GM23338 (cell line): Measurements from ENCODE around the gene PTPN13. TPM values are rescaled to one million over a fixed set of nuclear protein-coding genes. Genes with fewer than 3 reads are reported as not detected.
A peak's percentile ranks its signal among the peaks of the same experiment; 100 is the strongest.

Source experiments
- ATAC-seq: fragments of 200-7000 bp; cut with Tn5 transposase; 3 replicates; pipeline ENCODE4 v1.9.1; 2020
- DNase-seq: peaks from one replicate; pipeline ENCODE4 v3.0.0-alpha.2; 2015; ENCODE audit warnings: low spot score
- H2AFZ ChIP-seq: fragments of 200-600 bp; sonication (generic); 2 replicates; pipeline ENCODE4 v1.8.0; 2016; ENCODE audit warnings: antibody characterized with exemption, mild to moderate bottlenecking, moderate library complexity
- H3F3A ChIP-seq: fragments of 200-600 bp; sonication (generic); replicated peaks from 2 replicates; pipeline ENCODE4 v1.8.0; 2017; ENCODE audit warnings: antibody characterized with exemption, mixed run types, low read depth
- H3K27ac ChIP-seq: fragments of 200-600 bp; sonication (generic); 2 replicates; pipeline ENCODE4 v1.6.1; 2016; ENCODE audit warnings: low read depth
- H3K27me3 ChIP-seq: fragments of 200-600 bp; sonication (generic); 2 replicates; pipeline ENCODE4 v1.8.0; 2016; ENCODE audit warnings: mild to moderate bottlenecking, mixed run types, moderate library complexity; ENCODE audit not compliant: insufficient read depth
- H3K36me3 ChIP-seq: fragments of 200-600 bp; sonication (generic); 2 replicates; pipeline ENCODE4 v1.8.0; 2016; ENCODE audit warnings: mild to moderate bottlenecking; ENCODE audit not compliant: insufficient read depth
- H3K4me1 ChIP-seq: fragments of 200-600 bp; sonication (generic); 2 replicates; pipeline ENCODE4 v1.8.0; 2016; ENCODE audit warnings: mild to moderate bottlenecking, moderate library complexity; ENCODE audit not compliant: insufficient read depth
- H3K4me2 ChIP-seq: fragments of 200-600 bp; sonication (generic); 2 replicates; pipeline ENCODE4 v1.7.1; 2017; ENCODE audit warnings: mixed run types
- H3K4me3 ChIP-seq: fragments of 200-600 bp; sonication (generic); 2 replicates; pipeline ENCODE4 v1.6.1; 2016; ENCODE audit warnings: mixed run types
- H3K79me2 ChIP-seq: fragments of 200-600 bp; sonication (generic); replicated peaks from 2 replicates; pipeline ENCODE4 v1.8.0; 2017; ENCODE audit warnings: mild to moderate bottlenecking; ENCODE audit not compliant: insufficient read depth
- H3K9me2 ChIP-seq: fragments of 200-600 bp; sonication (generic); 2 replicates; pipeline ENCODE4 v1.8.0; 2017; ENCODE audit not compliant: insufficient read depth
- H4K20me1 ChIP-seq: fragments of 200-600 bp; sonication (generic); replicated peaks from 2 replicates; pipeline ENCODE4 v1.8.0; 2017; ENCODE audit warnings: mild to moderate bottlenecking; ENCODE audit not compliant: insufficient read depth
- H3K27ac Mint-ChIP-seq: 2 replicates; pipeline ENCODE4 v1.8.0; 2020; ENCODE audit warnings: inconsistent platforms, mild to moderate bottlenecking, moderate library complexity, mixed read lengths
- H3K27me3 Mint-ChIP-seq: 3 replicates; pipeline ENCODE4 v1.8.0; 2022; ENCODE audit warnings: low read depth, mild to moderate bottlenecking, moderate library complexity, mixed read lengths, inconsistent platforms; ENCODE audit not compliant: insufficient read depth, poor library complexity
- H3K36me3 Mint-ChIP-seq: 3 replicates; pipeline ENCODE4 v1.8.0; 2021; ENCODE audit warnings: low read depth, mild to moderate bottlenecking, inconsistent platforms, moderate library complexity, mixed read lengths
- H3K4me1 Mint-ChIP-seq: 3 replicates; pipeline ENCODE4 v1.8.0; 2020; ENCODE audit warnings: mild to moderate bottlenecking, inconsistent platforms, mixed read lengths
- H3K4me3 Mint-ChIP-seq: 3 replicates; pipeline ENCODE4 v1.8.0; 2021; ENCODE audit warnings: moderate library complexity, mild to moderate bottlenecking, inconsistent platforms, mixed read lengths
- H3K9me3 Mint-ChIP-seq: 3 replicates; pipeline ENCODE4 v1.8.0; 2020; ENCODE audit warnings: moderate library complexity, mild to moderate bottlenecking, inconsistent platforms, mixed read lengths
- EZH2 ChIP-seq: fragments of 200-600 bp; sonication (generic); IDR thresholded peaks from one replicate; pipeline ENCODE4 v1.8.0; 2017; ENCODE audit warnings: antibody characterized with exemption, mild to moderate bottlenecking, low read depth; ENCODE audit not compliant: unreplicated experiment
- EZH2phosphoT487 ChIP-seq: fragments of 200-600 bp; sonication (generic); IDR thresholded peaks from one replicate; pipeline ENCODE4 v1.8.1; 2018; ENCODE audit warnings: antibody characterized with exemption; ENCODE audit not compliant: unreplicated experiment
- JUNB ChIP-seq: IDR thresholded peaks from one replicate; pipeline ENCODE4 v1.6.1; 2016; ENCODE audit warnings: antibody characterized with exemption; ENCODE audit not compliant: unreplicated experiment
- STAT1 ChIP-seq: IDR thresholded peaks from one replicate; pipeline ENCODE4 v1.6.1; 2016; ENCODE audit warnings: antibody characterized with exemption; ENCODE audit not compliant: unreplicated experiment
- ZNF114 ChIP-seq: fragments of 250-450 bp; sonication (Bioruptor Pico); IDR thresholded peaks from 2 replicates; pipeline ENCODE4 v1.5.0; 2020; ENCODE audit warnings: mild to moderate bottlenecking, moderate library complexity
- ZNF331 ChIP-seq: fragments of 250-450 bp; sonication (Bioruptor Pico); IDR thresholded peaks from 2 replicates; pipeline ENCODE4 v1.5.0; 2020; ENCODE audit warnings: low read depth, mild to moderate bottlenecking, moderate library complexity
- polyA plus RNA-seq: library from polyadenylated mRNA; unstranded; fragments of >200 nt; fragmentation: Nextera tagmentation; extraction: Ambion mirVana; gene quantifications from 2 replicates; pipeline ENCODE4 v1.2.1, GENCODE V29; 2016
- total RNA-seq: library from RNA; depleted of rRNA; stranded (reverse); fragments of >200 nt; shearing (Covaris generic); gene quantifications from 2 replicates; pipeline ENCODE4 v1.2.3, GENCODE V29; 2014
- TF ChIP-seq, protein P1 (sequence below): IDR thresholded peaks from one replicate; pipeline ENCODE4 v1.6.1; 2018; ENCODE audit warnings: antibody characterized with exemption; ENCODE audit not compliant: unreplicated experiment
- TF ChIP-seq, protein P2 (sequence below), 2 experiments: fragments of 200-600 bp in 1 of 2; sonication (generic) in 1 of 2; conservative IDR thresholded peaks; 2 replicates each; pipeline versions ENCODE4 v1.5.1 to v1.6.1; 2016 to 2017; ENCODE audit warnings: antibody characterized with exemption in 2 of 2, low read depth in 2 of 2, mild to moderate bottlenecking in 2 of 2, moderate library complexity in 1 of 2
- TF ChIP-seq, protein P3 (sequence below): IDR thresholded peaks from 2 replicates; pipeline ENCODE4 v1.6.1; 2016; ENCODE audit warnings: antibody characterized with exemption

PTPN13 gene
- total and polyA plus RNA-seq, 2 experiments from 2014 or later = 12.6 to 49.9 TPM

DNA sequence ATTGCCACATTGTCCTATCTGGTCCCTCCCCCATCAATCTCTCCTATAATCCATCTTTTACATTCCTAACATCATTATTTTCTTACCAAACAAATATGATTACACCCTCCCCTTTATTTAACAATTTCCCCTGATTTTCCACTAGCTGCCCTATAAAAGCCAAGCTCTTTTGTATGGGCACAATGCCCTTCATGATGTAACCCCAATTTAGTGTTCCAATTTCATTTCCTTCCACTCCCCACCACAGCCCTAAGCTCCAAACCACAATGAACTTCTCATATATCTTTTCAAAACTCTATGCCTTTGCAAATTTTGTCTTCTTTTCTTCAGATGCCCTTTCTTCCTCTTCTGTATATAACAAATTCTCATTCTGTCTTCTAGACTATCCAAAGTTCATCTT lies 39.5 kb upstream of the PTPN13 start (continued):
- TF ChIP-seq, protein P1, sequence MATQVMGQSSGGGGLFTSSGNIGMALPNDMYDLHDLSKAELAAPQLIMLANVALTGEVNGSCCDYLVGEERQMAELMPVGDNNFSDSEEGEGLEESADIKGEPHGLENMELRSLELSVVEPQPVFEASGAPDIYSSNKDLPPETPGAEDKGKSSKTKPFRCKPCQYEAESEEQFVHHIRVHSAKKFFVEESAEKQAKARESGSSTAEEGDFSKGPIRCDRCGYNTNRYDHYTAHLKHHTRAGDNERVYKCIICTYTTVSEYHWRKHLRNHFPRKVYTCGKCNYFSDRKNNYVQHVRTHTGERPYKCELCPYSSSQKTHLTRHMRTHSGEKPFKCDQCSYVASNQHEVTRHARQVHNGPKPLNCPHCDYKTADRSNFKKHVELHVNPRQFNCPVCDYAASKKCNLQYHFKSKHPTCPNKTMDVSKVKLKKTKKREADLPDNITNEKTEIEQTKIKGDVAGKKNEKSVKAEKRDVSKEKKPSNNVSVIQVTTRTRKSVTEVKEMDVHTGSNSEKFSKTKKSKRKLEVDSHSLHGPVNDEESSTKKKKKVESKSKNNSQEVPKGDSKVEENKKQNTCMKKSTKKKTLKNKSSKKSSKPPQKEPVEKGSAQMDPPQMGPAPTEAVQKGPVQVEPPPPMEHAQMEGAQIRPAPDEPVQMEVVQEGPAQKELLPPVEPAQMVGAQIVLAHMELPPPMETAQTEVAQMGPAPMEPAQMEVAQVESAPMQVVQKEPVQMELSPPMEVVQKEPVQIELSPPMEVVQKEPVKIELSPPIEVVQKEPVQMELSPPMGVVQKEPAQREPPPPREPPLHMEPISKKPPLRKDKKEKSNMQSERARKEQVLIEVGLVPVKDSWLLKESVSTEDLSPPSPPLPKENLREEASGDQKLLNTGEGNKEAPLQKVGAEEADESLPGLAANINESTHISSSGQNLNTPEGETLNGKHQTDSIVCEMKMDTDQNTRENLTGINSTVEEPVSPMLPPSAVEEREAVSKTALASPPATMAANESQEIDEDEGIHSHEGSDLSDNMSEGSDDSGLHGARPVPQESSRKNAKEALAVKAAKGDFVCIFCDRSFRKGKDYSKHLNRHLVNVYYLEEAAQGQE = no peak
- TF ChIP-seq ZNF114 (CRISPR knock-in tag) = no peak
- no peak for TF ChIP-seq EZH2
- TF ChIP-seq ZNF331 (CRISPR knock-in tag) = no peak
- TF ChIP-seq STAT1 = no peak
- TF ChIP-seq, protein P2, sequence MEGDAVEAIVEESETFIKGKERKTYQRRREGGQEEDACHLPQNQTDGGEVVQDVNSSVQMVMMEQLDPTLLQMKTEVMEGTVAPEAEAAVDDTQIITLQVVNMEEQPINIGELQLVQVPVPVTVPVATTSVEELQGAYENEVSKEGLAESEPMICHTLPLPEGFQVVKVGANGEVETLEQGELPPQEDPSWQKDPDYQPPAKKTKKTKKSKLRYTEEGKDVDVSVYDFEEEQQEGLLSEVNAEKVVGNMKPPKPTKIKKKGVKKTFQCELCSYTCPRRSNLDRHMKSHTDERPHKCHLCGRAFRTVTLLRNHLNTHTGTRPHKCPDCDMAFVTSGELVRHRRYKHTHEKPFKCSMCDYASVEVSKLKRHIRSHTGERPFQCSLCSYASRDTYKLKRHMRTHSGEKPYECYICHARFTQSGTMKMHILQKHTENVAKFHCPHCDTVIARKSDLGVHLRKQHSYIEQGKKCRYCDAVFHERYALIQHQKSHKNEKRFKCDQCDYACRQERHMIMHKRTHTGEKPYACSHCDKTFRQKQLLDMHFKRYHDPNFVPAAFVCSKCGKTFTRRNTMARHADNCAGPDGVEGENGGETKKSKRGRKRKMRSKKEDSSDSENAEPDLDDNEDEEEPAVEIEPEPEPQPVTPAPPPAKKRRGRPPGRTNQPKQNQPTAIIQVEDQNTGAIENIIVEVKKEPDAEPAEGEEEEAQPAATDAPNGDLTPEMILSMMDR (conservative IDR thresholded peaks at IDR 0.05; ENCODE audit: low read depth in 2 of 2) = no peak
- TF ChIP-seq EZH2phosphoT487 = no peak

DNA sequence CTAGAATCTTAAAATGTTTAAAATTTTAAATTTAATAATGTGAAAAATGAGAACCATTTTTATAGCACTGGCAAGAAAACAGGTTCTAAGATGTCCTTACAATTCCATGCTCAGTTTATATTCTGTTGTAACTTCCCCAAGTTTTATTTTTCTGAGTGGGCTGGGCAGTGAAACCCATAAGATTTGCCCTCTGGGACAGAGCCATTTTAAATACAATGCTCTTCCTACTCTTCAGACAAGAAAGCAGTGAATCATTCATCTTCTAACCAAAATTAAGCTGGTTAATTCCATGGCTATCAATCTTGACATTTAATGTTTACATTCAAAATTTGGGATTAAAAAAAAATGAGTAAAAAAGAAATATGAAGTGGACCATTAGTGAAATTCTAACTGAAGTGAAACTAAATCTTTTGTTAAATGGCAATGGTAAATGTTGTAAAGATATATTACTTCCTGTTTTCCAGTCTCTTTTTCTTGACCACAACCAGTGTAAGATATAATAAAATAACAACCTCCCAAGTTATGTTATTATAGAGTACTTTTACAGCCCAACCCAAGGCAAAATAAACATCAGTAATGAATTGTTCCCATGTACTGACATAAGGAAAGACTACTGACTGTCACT lies 37.2 kb upstream of the PTPN13 start:
- Histone ChIP-seq H4K20me1 (no peaks in the 10 kb centered on the region), H3K27ac (no peak overlapping the region), H3K79me2 (no peaks in the 10 kb centered on the region), H3K4me1 (no peaks in the 10 kb centered on the region), H3K4me2 (no peak overlapping the region), H3K9me2 (no peaks in the 10 kb centered on the region), H2AFZ (no peak overlapping the region), H3K27me3 (no peaks in the 10 kb centered on the region), H3K36me3 (no peaks in the 10 kb centered on the region), H3F3A (no peaks in the 10 kb centered on the region), H3K4me3 (no peak overlapping the region)
- Mint-ChIP-seq H3K27ac (0 out of 2 replicates have a peak overlapping the region, but pooled peaks have one; percentile 7), H3K36me3 (no peaks in the 10 kb centered on the region), H3K27me3 (no peaks in the 10 kb centered on the region), H3K9me3 (no peaks in the 10 kb centered on the region), H3K4me1 (no peaks in the 10 kb centered on the region), H3K4me3 (no peak overlapping the region)
- DNase-seq (no peak), ATAC-seq (no peak)
- no peak for TF ChIP-seq EZH2
- TF ChIP-seq EZH2phosphoT487 = no peak
- TF ChIP-seq, protein P3, sequence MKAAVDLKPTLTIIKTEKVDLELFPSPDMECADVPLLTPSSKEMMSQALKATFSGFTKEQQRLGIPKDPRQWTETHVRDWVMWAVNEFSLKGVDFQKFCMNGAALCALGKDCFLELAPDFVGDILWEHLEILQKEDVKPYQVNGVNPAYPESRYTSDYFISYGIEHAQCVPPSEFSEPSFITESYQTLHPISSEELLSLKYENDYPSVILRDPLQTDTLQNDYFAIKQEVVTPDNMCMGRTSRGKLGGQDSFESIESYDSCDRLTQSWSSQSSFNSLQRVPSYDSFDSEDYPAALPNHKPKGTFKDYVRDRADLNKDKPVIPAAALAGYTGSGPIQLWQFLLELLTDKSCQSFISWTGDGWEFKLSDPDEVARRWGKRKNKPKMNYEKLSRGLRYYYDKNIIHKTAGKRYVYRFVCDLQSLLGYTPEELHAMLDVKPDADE = no peak
- no peak for TF ChIP-seq ZNF114 (CRISPR knock-in tag)
- TF ChIP-seq STAT1 = no peak
- TF ChIP-seq, protein P2 (conservative IDR thresholded peaks at IDR 0.05; ENCODE audit: low read depth in 2 of 2) = no peak
- TF ChIP-seq JUNB = no peak
